Endothelial cell of umbilical vein (primary cell): Measurements from ENCODE around the gene CCDC183. TPM values are rescaled to one million over a fixed set of nuclear protein-coding genes. Genes with fewer than 3 reads are reported as not detected.

ENCODE experiments used
- BruUV-seq: library from RNA; stranded (reverse); fragments of 400-500 nt; replicated peaks from 2 replicates; lab custom pipeline; 2021; lab: Mats Ljungman, UMichigan
- CTCF ChIA-PET: fragments of 300-600, 350-600 bp; sonication (Branson Sonifier 250); formaldehyde crosslinking; loops from one replicate; lab custom pipeline; 2021; ENCODE audit warnings: antibody characterized with exemption, inconsistent platforms; lab: Charles Lee
- POLR2A ChIA-PET: fragments of 300-600, 350-600 bp; sonication (Branson Sonifier 250); formaldehyde crosslinking; loops from one replicate; lab custom pipeline; 2021; ENCODE audit warnings: antibody characterized with exemption, inconsistent platforms; lab: Charles Lee
- DNase-seq: peaks from one replicate; pipeline ENCODE4 v3.0.0-alpha.2; 2011; ENCODE audit warnings: low read depth, low spot score
- FAIRE-seq: peaks from 2 replicates; lab custom pipeline; 2011; peaks lifted over from hg19 to GRCh38; lab: Jason Lieb, UNC
- H2AFZ ChIP-seq: 2 replicates; pipeline ENCODE4 v1.6.0; 2012; ENCODE audit warnings: low read depth, low read length, control low read depth, inconsistent platforms
- H3K27ac ChIP-seq: 2 replicates; pipeline ENCODE4 v1.5.1; 2011; ENCODE audit warnings: low read depth, mild to moderate bottlenecking, control low read depth, low read length, moderate library complexity; ENCODE audit not compliant: insufficient read depth
- H3K27me3 ChIP-seq, 2 experiments: 2 replicates each; pipeline versions ENCODE4 v1.6.0 to v1.6.1; 2011; ENCODE audit warnings: low read length in 2 of 2, mixed read lengths in 1 of 2; ENCODE audit not compliant: control insufficient read depth in 2 of 2, insufficient read depth in 2 of 2
- H3K36me3 ChIP-seq, 2 experiments: 2 replicates in 1 of 2; 3 replicates in 1 of 2; pipeline ENCODE4 v1.5.1; 2011; ENCODE audit warnings: low read length in 2 of 2, mild to moderate bottlenecking in 1 of 2, moderate library complexity in 1 of 2; ENCODE audit not compliant: control insufficient read depth in 2 of 2, insufficient read depth in 2 of 2; ENCODE audit errors: extremely low read depth in 1 of 2
- H3K4me1 ChIP-seq: 3 replicates; pipeline ENCODE4 v1.5.1; 2011; ENCODE audit warnings: mild to moderate bottlenecking, low read length; ENCODE audit not compliant: control insufficient read depth, insufficient read depth; ENCODE audit errors: extremely low read depth
- H3K4me2 ChIP-seq: 2 replicates; pipeline ENCODE4 v1.6.1; 2011; ENCODE audit warnings: low read length, control low read depth, mixed read lengths; ENCODE audit not compliant: insufficient read depth
- H3K4me3 ChIP-seq, 3 experiments: fragments of 200-600 bp in 1 of 3; sonication (generic), shearing (Covaris generic) in 1 of 3; replicated peaks in 1 of 3; 2 replicates each; pipeline ENCODE4 v1.5.1; 2011 to 2016; ENCODE audit warnings: control low read depth in 3 of 3, low read length in 3 of 3, mild to moderate bottlenecking in 2 of 3, inconsistent platforms in 1 of 3, low read depth in 1 of 3, moderate library complexity in 1 of 3; ENCODE audit not compliant: insufficient read depth in 1 of 3
- H3K79me2 ChIP-seq: 2 replicates; pipeline ENCODE4 v1.6.0; 2012; ENCODE audit warnings: low read length, inconsistent platforms; ENCODE audit not compliant: control insufficient read depth, insufficient read depth
- H3K9ac ChIP-seq: replicated peaks from 2 replicates; pipeline ENCODE3; 2011; ENCODE audit warnings: low read length, control low read depth; ENCODE audit not compliant: insufficient read depth; ENCODE audit errors: extremely low read depth
- H3K9me1 ChIP-seq: replicated peaks from 3 replicates; pipeline ENCODE4 v1.6.0; 2011; ENCODE audit warnings: mild to moderate bottlenecking, low read length; ENCODE audit not compliant: control insufficient read depth, insufficient read depth; ENCODE audit errors: extremely low read depth
- H3K9me3 ChIP-seq: replicated peaks from 2 replicates; pipeline ENCODE4 v1.5.1; 2012; ENCODE audit warnings: low read length, inconsistent platforms; ENCODE audit not compliant: control insufficient read depth, insufficient read depth
- H4K20me1 ChIP-seq: replicated peaks from 2 replicates; pipeline ENCODE3; 2011; ENCODE audit warnings: mild to moderate bottlenecking, low read length; ENCODE audit not compliant: control insufficient read depth, insufficient read depth; ENCODE audit errors: extremely low read depth
- CTCF ChIP-seq, 2 donors: IDR thresholded peaks; 1 replicate in 1 of 2; 2 replicates in 1 of 2; pipeline ENCODE4 v1.5.1; 2011; ENCODE audit warnings: low read length in 2 of 2, mild to moderate bottlenecking in 2 of 2, moderate library complexity in 2 of 2, control low read depth in 1 of 2, inconsistent platforms in 1 of 2, low read depth in 1 of 2; ENCODE audit not compliant: insufficient read depth in 1 of 2; ENCODE audit errors: extremely low read depth in 1 of 2
- EZH2 ChIP-seq: IDR thresholded peaks from 2 replicates; pipeline ENCODE4 v1.6.1; 2012; ENCODE audit warnings: borderline replicate concordance, low read depth, mild to moderate bottlenecking, moderate library complexity, low read length, inconsistent platforms; ENCODE audit not compliant: severe bottlenecking
- POLR2AphosphoS5 ChIP-seq: IDR thresholded peaks from 2 replicates; pipeline ENCODE4 v1.6.1; 2012; ENCODE audit warnings: low read depth, mild to moderate bottlenecking, control low read depth, low read length, moderate library complexity; ENCODE audit not compliant: insufficient read depth
- dilution Hi-C: fragments of 300-500 bp; cut with MboI; formaldehyde crosslinking; loops from one replicate; pipeline ENCODE4 v1.15.0; 2019; ENCODE audit warnings: low sequenced_read_pairs; ENCODE audit not compliant: extremely low pct_ligation_motif_present
- intact Hi-C: fragments of 100-400 bp; cut with micrococcal nuclease; formaldehyde crosslinking; loops from one replicate; pipeline ENCODE4 v1.10.0; 2022
- polyA plus RNA-seq, 4 experiments: library from polyadenylated mRNA; depleted of rRNA in 3 of 4; stranded (reverse) in 3 of 4; unstranded in 1 of 4; fragments of >200 nt; gene quantifications; 2 replicates each; pipeline versions ENCODE4 v1.2.1 to v1.2.3, GENCODE V29; 2011 to 2012; ENCODE audit warnings: missing spikeins in 1 of 4
- total RNA-seq: library from RNA; stranded (reverse); gene quantifications from 2 replicates; pipeline ENCODE4 v1.2.3, GENCODE V29; 2021

The CCDC183 gene
- total and polyA plus RNA-seq, 2 donors (not counting 3 experiments of a cell fraction or from before 2014, with no cell fraction given) = 0.50 TPM; not detected in 1

GRCh38 chr9:136804509-136805206 lies 8.5 kb downstream of the CCDC183 start:
- no peak overlapping the region for H3K9ac ChIP-seq
- BruUV-seq = no TSS peak
- H3K27me3 ChIP-seq = peaks cover 11% of the 10 kb centered on the region in 2 experiments
- FAIRE-seq (no peak), DNase-seq (no peak)
- no peak overlapping the region for H3K4me3 ChIP-seq
- no peaks in the 10 kb centered on the region for H3K9me3 ChIP-seq
- H3K27ac ChIP-seq = no peak overlapping the region
- dilution Hi-C loops = loop anchor here (25.0 kb wide), 1 partner anchor 133 kb away; the partner anchor contains the start of genes C8G and FBXW5
- TF ChIP-seq EZH2 = no peak
- POLR2A ChIA-PET = no interaction called here
- H3K79me2 ChIP-seq = peaks cover 18% of the 10 kb centered on the region
- no peaks in the 10 kb centered on the region for H3K9me1 ChIP-seq
- peaks cover 13% of the 10 kb centered on the region for H3K4me1 ChIP-seq
- no peaks in the 10 kb centered on the region for H3K36me3 ChIP-seq
- CTCF ChIA-PET = no interaction called here
- intact Hi-C loops = loop anchor here (5.0 kb wide), 1 partner anchor 38 kb away; the partner anchor contains the start of gene AJM1
- H2AFZ ChIP-seq = no peak overlapping the region
- no peaks in the 10 kb centered on the region for H4K20me1 ChIP-seq
- no peak overlapping the region for H3K4me2 ChIP-seq

GRCh38 chr9:136805207-136805740 lies 9.1 kb downstream of the CCDC183 start:
- no peak for FAIRE-seq
- dilution Hi-C loops = loop anchor here (25.0 kb wide), 1 partner anchor 132 kb away; the partner anchor contains the start of genes C8G and FBXW5

More at GRCh38 chr9:136805207-136805740, 9.1 kb downstream of the CCDC183 start:
- no peak overlapping the region for H2AFZ ChIP-seq
- peaks cover 9 to 10% of the 10 kb centered on the region in 2 experiments for H3K27me3 ChIP-seq
- H4K20me1 ChIP-seq = no peaks in the 10 kb centered on the region
- no peak for DNase-seq
- intact Hi-C loops = loop anchor here (5.0 kb wide), 1 partner anchor 37 kb away; the partner anchor contains the start of gene AJM1
- H3K4me1 ChIP-seq = peaks cover 15% of the 10 kb centered on the region
- no peaks in the 10 kb centered on the region for H3K36me3 ChIP-seq
- H3K27ac ChIP-seq = no peak overlapping the region
- H3K4me3 ChIP-seq = no peak overlapping the region
- no peaks in the 10 kb centered on the region for H3K9me1 ChIP-seq
- TF ChIP-seq POLR2AphosphoS5 (no peak), CTCF (IDR thresholded peaks at IDR 0.05; ENCODE audit: extremely low read depth in 1 of 2, insufficient read depth in 1 of 2, low read depth in 1 of 2, low read length in 2 of 2) (no peak)
- POLR2A ChIA-PET = no interaction called here
- no TSS peak for BruUV-seq
- peaks cover 24% of the 10 kb centered on the region for H3K79me2 ChIP-seq
- H3K4me2 ChIP-seq = no peak overlapping the region
- H3K9me3 ChIP-seq = no peaks in the 10 kb centered on the region
- no peak overlapping the region for H3K9ac ChIP-seq
- CTCF ChIA-PET = interaction anchor here (0.7 to 3.7 kb wide), 5 partner anchors 13 to 432 kb away, joined by 3 to 13 read pairs (median 4); partner anchors contain the start of gene AJM1
